Measurements from ENCODE around the gene AK8. TPM values are rescaled to one million over a fixed set of nuclear protein-coding genes. Genes with fewer than 3 reads are reported as not detected.
"Not testable (repeated sequence)": the region's sequence is repeated elsewhere in the genome, so short reads cannot be mapped to it uniquely, and the experiment has no call there.

Gene AK8
- total RNA-seq, 1 donor from 2014 or later, result 0.48 TPM

GRCh38 chr9:132774886-132775285, 103.2 kb downstream of the AK8 start:
- DNase-seq (ENCODE audit: low spot score), result no peak

GRCh38 chr9:132773764-132774339, 104.2 kb downstream of the AK8 start:
- DNase-seq (ENCODE audit: low spot score), result no peak

DNA sequence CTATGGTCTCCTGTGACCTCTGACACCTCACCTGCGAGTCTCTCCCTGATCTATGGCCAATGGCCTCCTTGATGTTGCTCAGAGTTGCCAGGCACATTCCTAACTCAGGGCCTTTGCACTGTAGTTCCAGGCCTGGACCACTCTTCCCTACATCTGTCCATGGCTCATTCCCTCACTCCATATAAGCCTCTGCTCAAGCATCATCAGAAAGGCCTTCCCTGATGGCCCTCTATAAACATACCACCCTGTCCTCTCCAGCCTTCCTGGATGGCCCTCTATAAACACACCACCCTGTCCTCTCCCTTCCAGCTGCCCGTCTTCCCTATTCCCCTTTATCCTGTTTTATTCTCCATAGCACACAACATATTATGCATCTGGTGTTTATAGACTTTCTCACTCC, 105.0 kb downstream of the AK8 start:
- no peak for DNase-seq (ENCODE audit: low spot score)

- DNase-seq (ENCODE audit: low spot score), result not testable (repeated sequence)
Observed at GRCh38 chr9:132771752-132772151, 106.3 kb downstream of the AK8 start.

DNA sequence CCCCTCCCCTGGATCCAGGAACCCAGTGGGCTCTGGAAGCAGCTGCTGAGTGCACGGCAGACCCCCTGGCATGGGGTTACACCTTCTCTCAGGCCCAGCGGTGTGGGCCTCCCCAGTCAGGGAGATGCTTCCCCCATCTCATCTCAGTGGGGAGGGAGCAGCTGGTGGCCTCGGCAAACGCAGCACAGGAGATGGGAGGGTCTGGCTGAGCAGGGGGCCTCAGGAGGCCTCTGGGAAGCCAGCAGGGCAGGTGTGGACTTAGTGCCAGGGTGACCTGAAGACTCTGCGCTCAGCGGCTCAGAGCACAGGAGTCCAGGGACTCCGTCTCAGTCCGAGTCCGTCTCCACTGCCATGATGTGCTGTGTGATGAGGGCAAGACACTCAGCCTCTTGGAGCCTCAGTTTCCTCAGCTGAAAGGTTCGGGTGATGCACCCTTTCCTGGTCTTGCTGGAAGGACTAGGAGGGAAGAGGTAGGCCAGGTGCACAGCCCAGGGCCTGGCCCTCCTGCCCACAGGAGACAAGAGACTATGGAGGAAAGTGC, 107.2 kb downstream of the AK8 start:
- no peak for DNase-seq (ENCODE audit: low spot score)

GRCh38 chr9:132769906-132770769, 107.9 kb downstream of the AK8 start:
- DNase-seq (ENCODE audit: low spot score), result peak; percentile 81

GRCh38 chr9:132768932-132769905, 108.9 kb downstream of the AK8 start:
- DNase-seq (ENCODE audit: low spot score), result peak; percentile 84

GRCh38 chr9:132763574-132763973, 114.5 kb downstream of the AK8 start:
- no peak for DNase-seq (ENCODE audit: low spot score)

DNA sequence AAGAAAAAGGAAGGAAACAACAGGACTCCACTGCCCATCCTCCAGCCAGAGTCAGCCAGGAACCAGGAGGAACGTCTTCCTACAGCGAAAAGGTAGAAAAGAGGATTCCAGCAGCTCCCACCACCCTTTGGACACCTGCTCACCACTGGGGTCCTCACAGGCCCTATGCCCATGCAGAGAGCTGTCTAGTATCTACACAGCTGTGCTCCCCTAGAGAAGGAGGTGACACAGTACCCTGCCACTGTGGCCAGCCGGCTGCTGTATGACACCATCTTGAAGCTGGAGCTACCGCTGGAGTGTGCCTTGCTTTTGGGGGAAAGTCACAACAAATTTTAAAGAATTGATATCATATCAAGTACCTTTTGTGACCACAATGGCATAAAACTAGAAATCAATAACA, 115.2 kb downstream of the AK8 start:
- no peak for DNase-seq (ENCODE audit: low spot score)

GRCh38 chr9:132761602-132762001, 116.5 kb downstream of the AK8 start:
- DNase-seq (ENCODE audit: low spot score), result no peak

GRCh38 chr9:132760057-132760456, 118.0 kb downstream of the AK8 start:
- no peak for DNase-seq (ENCODE audit: low spot score)

DNA sequence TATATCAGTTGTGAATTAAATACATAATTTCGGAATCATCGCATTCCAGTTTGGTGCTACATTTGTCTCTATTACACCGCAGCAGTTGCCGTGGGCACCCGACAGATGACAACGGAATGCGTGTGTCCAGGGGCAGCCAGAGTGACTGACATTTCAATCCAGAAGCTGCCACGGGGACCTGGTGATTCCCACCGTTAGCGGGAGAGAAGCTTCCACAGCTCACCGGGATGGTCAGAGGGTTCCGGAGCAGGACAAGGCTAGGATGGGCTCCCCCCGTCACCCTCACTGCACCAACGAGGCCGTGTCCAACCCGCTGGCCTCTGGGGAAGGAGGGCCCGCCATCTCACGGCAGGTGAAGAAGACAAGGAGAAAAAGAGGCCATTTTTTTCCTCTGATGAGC, 121.1 kb downstream of the AK8 start:
- DNase-seq (ENCODE audit: low spot score), result no peak

- no peak for DNase-seq (ENCODE audit: low spot score)
Observed at GRCh38 chr9:132756214-132756845, 121.8 kb downstream of the AK8 start.

- no peak for DNase-seq (ENCODE audit: low spot score)
Observed at GRCh38 chr9:132755096-132755495, 123.0 kb downstream of the AK8 start.

DNA sequence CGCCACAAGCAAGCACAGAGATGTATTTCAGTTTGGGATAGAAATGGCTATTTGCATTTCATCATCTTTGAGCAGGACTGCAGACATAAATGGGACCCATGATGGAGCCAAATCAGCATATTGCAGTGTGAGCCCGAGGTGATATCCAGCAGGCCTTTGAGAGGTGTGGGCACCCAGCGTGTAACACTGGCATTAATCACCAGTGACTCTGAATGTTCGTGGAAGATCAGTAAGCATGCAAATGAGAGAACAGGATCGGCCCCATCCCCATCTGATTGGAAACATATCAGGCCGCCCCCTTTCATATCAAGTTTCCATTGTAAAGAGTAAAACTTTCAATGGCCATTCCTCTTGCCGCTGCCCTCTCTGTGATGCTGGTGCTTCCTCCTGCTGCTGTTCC, 123.8 kb downstream of the AK8 start:
- DNase-seq (ENCODE audit: low spot score), result no peak

DNA sequence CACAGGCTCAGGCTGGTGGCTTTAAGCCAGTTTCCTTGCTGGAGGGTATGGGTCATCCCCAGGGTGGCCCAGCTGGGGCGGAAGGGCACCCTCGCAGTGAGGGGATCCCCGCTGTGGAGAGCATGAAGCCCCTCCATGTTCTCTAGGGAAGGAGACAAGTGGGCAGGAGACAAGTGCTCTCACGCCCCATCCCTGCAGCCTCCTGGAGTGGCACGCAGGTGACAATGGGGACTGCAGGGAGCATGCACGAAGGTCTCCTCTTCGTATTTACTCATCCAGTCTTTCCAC, 124.5 kb downstream of the AK8 start:
- no peak for DNase-seq (ENCODE audit: low spot score)

GRCh38 chr9:132752877-132753592, 125.0 kb downstream of the AK8 start:
- DNase-seq (ENCODE audit: low spot score), result peak; percentile 13

- DNase-seq (ENCODE audit: low spot score), result no peak
Observed at GRCh38 chr9:132750668-132751067, 127.4 kb downstream of the AK8 start.

GRCh38 chr9:132749306-132749705, 128.8 kb downstream of the AK8 start:
- DNase-seq (ENCODE audit: low spot score), result no peak

DNA sequence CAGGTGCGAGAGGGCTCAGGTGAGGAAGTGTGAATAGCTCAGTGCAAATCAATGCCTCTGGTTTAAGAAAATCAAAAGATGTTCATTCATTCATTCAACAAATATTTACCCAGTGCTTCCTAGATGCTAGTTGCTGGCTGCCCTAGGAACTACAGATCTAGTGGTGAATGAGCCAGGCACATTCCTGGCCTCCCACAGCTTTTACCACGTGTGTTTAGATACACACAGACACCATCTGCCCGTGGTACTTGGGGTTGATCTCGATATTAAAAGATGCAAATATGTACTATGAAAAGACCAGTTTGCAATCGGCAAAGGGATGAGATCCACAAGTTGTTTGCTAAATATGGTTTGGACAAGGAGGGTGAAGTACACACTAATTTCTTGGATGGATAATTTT, 129.6 kb downstream of the AK8 start:
- no peak for DNase-seq (ENCODE audit: low spot score)

Data from umbilical cord (tissue), 2 donors.